ENCODE data around the gene MPHOSPH8.
"Not testable (repeated sequence)": the region's sequence is repeated elsewhere in the genome, so short reads cannot be mapped to it uniquely, and the experiment has no call there.

Gene MPHOSPH8

GRCh38 chr13:19681517-19681916, 48.1 kb downstream of the MPHOSPH8 start:
- no peak for DNase-seq (ENCODE audit: low spot score)

GRCh38 chr13:19685034-19685433, 51.6 kb downstream of the MPHOSPH8 start:
- DNase-seq (ENCODE audit: low spot score), result no peak

GRCh38 chr13:19685437-19685836, 52.0 kb downstream of the MPHOSPH8 start:
- DNase-seq (ENCODE audit: low spot score), result no peak

GRCh38 chr13:19691447-19691846, 58.0 kb downstream of the MPHOSPH8 start:
- not testable (repeated sequence) for DNase-seq (ENCODE audit: low spot score)

GRCh38 chr13:19695428-19695827, 62.0 kb downstream of the MPHOSPH8 start:
- DNase-seq (ENCODE audit: low spot score), result no peak

GRCh38 chr13:19695829-19696228, 62.4 kb downstream of the MPHOSPH8 start:
- no peak for DNase-seq (ENCODE audit: low spot score)

- DNase-seq (ENCODE audit: low spot score), result not testable (repeated sequence)
Measured at GRCh38 chr13:19700963-19701362, 67.5 kb downstream of the MPHOSPH8 start.

- not testable (repeated sequence) for DNase-seq (ENCODE audit: low spot score)
Measured at GRCh38 chr13:19701619-19702018, 68.2 kb downstream of the MPHOSPH8 start.

- not testable (repeated sequence) for DNase-seq (ENCODE audit: low spot score)
Measured at GRCh38 chr13:19704256-19704655, 70.8 kb downstream of the MPHOSPH8 start.

- not testable (repeated sequence) for DNase-seq (ENCODE audit: low spot score)
Measured at GRCh38 chr13:19709039-19709438, 75.6 kb downstream of the MPHOSPH8 start.

- not testable (repeated sequence) for DNase-seq (ENCODE audit: low spot score)
Measured at GRCh38 chr13:19709782-19710181, 76.3 kb downstream of the MPHOSPH8 start.

GRCh38 chr13:19713186-19713965, 79.9 kb downstream of the MPHOSPH8 start:
- no peak for DNase-seq (ENCODE audit: low spot score)

- DNase-seq (ENCODE audit: low spot score), result no peak
Measured at GRCh38 chr13:19720039-19720438, 86.6 kb downstream of the MPHOSPH8 start.

Measured in pons (tissue), 1 donor.